Immature natural killer cell (primary cell): ENCODE results near the gene FGFBP2. TPM values are rescaled to one million over a fixed set of nuclear protein-coding genes. Genes with fewer than 3 reads are reported as not detected.
A peak's percentile ranks its signal among the peaks of the same experiment; 100 is the strongest.

ENCODE experiments used
- DNase-seq, 3 donors: peaks; one replicate each; pipeline ENCODE4 v3.0.0; 2022; ENCODE audit warnings: mixed read lengths in 1 of 3
- H3K27ac Mint-ChIP-seq, 6 donors: one replicate each; pipeline ENCODE4 v1.8.0; 2020; ENCODE audit warnings: mixed read lengths in 6 of 6, mild to moderate bottlenecking in 5 of 6, inconsistent platforms in 4 of 6, moderate library complexity in 3 of 6
- H3K27me3 Mint-ChIP-seq, 3 donors: one replicate each; pipeline ENCODE4 v1.8.0; 2020 to 2021; ENCODE audit warnings: low read depth in 3 of 3, mild to moderate bottlenecking in 3 of 3, mixed read lengths in 3 of 3, moderate library complexity in 3 of 3, inconsistent platforms in 1 of 3
- H3K36me3 Mint-ChIP-seq, 3 donors: one replicate each; pipeline ENCODE4 v1.8.0; 2020; ENCODE audit warnings: mixed read lengths in 3 of 3, inconsistent platforms in 2 of 3, mild to moderate bottlenecking in 2 of 3
- H3K4me1 Mint-ChIP-seq, 2 donors: one replicate each; pipeline ENCODE4 v1.8.0; 2020; ENCODE audit warnings: inconsistent platforms in 2 of 2, mild to moderate bottlenecking in 2 of 2, mixed read lengths in 2 of 2, moderate library complexity in 1 of 2
- H3K4me3 Mint-ChIP-seq, 5 donors: one replicate each; pipeline ENCODE4 v1.8.0; 2020; ENCODE audit warnings: mild to moderate bottlenecking in 5 of 5, mixed read lengths in 5 of 5, inconsistent platforms in 3 of 5, moderate library complexity in 3 of 5
- H3K9me3 Mint-ChIP-seq, 6 donors: one replicate each; pipeline ENCODE4 v1.8.0; 2020; ENCODE audit warnings: mild to moderate bottlenecking in 6 of 6, mixed read lengths in 6 of 6, inconsistent platforms in 4 of 6, moderate library complexity in 3 of 6
- polyA plus RNA-seq, 3 donors: library from polyadenylated mRNA; unstranded; fragments of 300-500 nt; fragmentation: Illumina TruSeq; gene quantifications; one replicate each; pipeline ENCODE4 v1.2.3, GENCODE V29; 2021

Gene FGFBP2
- polyA plus RNA-seq, 3 donors from 2014 or later, result 1,171 to 1,886 (median 1,278) TPM

DNA sequence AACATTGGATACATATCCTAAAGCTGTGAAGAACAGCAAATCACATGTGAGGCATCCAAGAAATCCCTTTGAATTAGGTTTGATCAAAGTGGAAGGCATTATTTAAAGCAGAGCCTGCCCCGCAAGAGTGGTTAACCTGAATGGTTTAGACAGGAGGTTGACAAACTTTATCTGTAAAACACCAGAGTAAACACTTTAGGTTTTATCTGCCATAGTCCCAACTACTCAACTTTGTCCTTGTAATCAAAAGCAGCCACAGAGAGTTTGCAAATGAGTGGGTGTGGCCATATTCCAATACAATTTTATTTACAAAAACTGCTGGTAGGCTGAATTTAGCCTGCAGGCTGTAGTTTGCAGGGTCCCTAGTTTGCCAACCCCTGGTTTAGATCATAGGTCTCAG is 25.2 kb upstream of the FGFBP2 start:
- Mint-ChIP-seq H3K4me1 (peaks cover 28 to 40% of the 10 kb centered on the region in 2 donors), H3K36me3 (no peaks in the 10 kb centered on the region), H3K27me3 (peaks cover 2 to 10% (median 8%) of the 10 kb centered on the region in 3 donors), H3K9me3 (no peaks in the 10 kb centered on the region), H3K4me3 (no peak overlapping the region), H3K27ac (no peak overlapping the region)
- DNase-seq, result no peak

DNA sequence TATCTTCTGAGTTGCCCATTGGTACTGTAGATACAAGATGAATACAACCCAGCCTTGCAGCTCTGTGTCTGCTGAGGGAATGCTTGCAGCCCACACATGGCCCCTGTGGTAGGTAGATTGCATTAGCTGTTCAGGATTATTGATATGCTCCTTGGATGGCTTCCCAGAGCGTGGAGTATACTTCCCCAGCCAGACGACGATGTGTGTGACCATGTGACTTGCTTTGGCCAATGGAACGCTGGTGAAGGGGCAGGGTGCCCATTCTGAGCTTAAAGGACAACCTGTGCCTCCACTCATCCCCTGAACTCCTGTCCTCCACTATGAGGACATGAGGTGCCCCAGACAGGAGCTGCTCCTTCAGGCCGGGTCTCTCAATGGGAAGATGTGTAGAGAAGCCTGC is 23.9 kb upstream of the FGFBP2 start:
- no peaks in the 10 kb centered on the region for H3K9me3 Mint-ChIP-seq
- no peak overlapping the region for H3K27ac Mint-ChIP-seq
- no peaks in the 10 kb centered on the region for H3K36me3 Mint-ChIP-seq
- peaks cover 2 to 10% (median 7%) of the 10 kb centered on the region in 3 donors for H3K27me3 Mint-ChIP-seq
- H3K4me1 Mint-ChIP-seq, result peaks cover 27 to 36% of the 10 kb centered on the region in 2 donors
- no peak overlapping the region for H3K4me3 Mint-ChIP-seq
- DNase-seq, result no peak

DNA sequence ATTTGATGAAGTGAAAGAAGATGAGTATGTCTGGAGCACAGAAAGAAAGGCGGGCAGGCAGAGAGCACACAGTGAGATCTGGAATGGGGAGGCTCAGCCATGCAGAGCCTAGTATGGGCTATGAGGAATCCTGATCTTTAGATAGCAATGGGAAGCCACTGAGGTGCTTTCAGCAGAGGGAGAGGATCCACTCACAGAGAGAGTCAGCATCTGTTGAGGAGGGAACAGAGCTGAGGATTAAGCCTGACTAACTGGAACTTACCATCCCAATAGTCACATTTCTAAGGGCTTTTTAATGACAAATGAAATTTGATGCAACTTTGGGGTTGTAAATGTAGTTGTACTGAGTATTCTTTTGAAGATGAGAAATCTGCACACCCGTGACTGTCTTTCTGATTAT is 20.6 kb upstream of the FGFBP2 start:
- Mint-ChIP-seq H3K4me3 (no peak overlapping the region), H3K9me3 (no peaks in the 10 kb centered on the region), H3K4me1 (peaks cover 10 to 11% of the 10 kb centered on the region in 2 donors), H3K36me3 (no peaks in the 10 kb centered on the region), H3K27ac (peak overlapping the region in 2 of 6 donors; percentile 3 to 8), H3K27me3 (peaks cover 0 to 7% (median 4%) of the 10 kb centered on the region in 3 donors)
- no peak for DNase-seq

DNA sequence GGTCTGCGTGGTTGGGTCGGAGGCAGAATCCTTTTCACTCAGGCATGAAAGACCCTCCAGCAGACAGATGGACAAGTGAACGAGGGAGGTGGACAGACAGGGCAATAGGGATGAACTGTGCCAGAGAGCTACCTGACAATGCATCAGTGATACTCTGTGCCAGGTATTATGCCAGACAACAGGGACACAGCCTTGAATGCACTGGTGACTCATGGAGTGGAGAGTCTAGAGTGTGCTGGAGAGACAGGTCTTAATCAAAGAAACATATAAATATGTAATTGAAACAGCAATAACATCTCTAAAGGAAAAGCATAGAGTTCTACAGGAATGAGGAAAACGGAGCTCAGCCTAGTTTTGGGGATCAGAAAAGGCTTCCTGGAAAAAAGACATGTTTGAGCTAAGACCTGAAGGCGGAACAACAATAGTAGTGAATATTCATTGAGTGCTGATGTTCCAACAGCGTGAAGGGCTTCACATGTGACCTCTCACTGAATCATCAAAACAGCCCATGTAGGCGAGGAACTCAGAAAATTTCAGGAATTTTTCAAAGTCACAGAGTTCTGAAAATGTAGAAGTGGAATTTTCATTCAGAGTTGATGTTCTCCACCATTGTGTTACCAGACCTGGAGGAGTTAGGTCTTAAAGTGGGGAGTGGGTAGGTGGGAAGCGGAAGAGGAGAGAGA is 20.0 kb upstream of the FGFBP2 start:
- H3K4me3 Mint-ChIP-seq, result no peak overlapping the region
- H3K36me3 Mint-ChIP-seq, result no peaks in the 10 kb centered on the region
- H3K27ac Mint-ChIP-seq, result no peak overlapping the region
- H3K9me3 Mint-ChIP-seq, result no peaks in the 10 kb centered on the region
- DNase-seq, result no peak
- H3K4me1 Mint-ChIP-seq, result peaks cover 4 to 5% of the 10 kb centered on the region in 2 donors
- H3K27me3 Mint-ChIP-seq, result peaks cover 0 to 5% (median 1%) of the 10 kb centered on the region in 3 donors

DNA sequence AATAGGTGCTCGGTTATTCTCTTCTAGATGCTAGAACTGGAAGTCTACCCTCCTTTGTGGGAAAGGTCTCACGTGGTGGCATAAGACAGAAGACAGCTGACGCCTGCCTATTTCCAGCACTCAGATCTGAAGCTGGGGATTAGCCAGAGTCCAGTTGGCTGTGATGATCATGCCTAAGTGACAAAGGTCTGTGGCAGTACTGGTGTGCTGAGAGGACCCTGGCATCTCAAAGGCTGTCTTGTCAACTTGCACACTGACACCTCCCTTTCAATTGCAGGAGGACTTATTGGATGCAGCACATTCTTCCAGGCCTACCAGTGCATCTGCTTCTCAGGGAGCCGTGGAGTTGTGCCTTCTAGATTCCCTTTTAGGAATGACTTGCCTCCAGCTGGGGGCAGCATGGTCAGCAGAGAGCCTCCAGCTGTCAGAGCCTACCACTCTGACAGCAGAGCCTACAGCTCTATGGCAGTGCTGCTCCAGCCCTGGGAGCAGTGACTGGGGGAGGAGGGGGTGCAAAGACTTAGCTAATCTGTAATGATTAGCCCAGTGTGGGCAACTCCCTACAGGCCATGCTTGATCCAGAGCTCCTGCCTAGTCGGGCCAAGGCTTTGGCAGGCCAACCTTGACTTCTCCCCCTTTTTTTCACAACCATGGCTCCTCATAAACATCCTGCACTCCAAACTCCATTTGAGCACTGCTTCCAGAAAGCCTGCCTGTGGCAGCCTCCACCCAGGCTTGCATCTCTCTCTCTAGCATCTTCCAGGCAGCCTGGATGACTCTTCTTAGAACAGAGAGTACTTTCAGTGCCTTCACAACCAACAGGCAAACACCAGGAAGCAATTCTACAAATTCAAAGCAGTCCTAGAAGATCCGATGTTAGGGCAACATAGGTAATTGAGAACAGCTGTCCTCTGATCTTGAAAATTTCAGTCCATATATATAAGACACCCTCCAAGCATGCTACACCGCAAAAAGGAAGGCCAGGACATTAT is 13.8 kb upstream of the FGFBP2 start:
- DNase-seq, result no peak
- Mint-ChIP-seq H3K27ac (no peak overlapping the region), H3K36me3 (peaks cover 0 to 5% (median 0%) of the 10 kb centered on the region in 3 donors), H3K27me3 (peaks cover 3 to 6% (median 5%) of the 10 kb centered on the region in 3 donors), H3K4me3 (no peak overlapping the region), H3K9me3 (no peaks in the 10 kb centered on the region), H3K4me1 (peaks cover 3 to 9% of the 10 kb centered on the region in 2 donors)

DNA sequence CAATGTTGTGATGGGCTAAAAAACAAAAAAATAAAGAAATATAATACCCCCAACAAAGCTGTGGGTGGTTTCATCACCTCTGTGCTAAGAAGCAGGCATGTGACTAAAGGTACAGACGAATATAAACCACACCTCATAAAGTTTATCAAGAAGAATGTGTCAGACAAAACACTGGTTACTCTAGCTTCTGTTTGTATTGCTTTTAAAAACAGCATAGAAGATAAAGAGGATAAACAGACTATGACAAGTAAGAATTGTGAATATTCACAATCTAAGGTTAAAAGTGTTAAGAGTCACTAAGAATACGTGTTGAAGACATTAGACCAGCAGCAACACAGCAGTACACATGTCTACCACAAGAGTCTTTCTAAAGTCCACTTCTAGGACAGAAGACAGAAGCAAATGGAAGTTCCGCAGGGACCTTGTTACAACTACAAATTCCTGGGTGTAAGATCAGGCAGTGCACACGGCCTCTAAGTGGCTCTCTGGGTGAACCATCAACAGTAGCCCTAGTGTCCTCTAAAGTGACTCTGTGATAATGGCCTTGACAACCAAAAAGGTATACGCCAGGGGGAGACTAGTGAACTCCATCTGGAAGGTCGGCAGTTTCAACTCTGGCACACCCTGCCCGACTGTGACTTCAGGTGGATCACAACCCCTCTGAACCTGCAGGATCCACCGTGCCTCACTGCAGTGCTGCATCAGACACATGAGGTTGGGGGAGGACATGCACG is 8.3 kb upstream of the FGFBP2 start:
- Mint-ChIP-seq H3K4me1 (peaks cover 13 to 21% of the 10 kb centered on the region in 2 donors), H3K4me3 (peak overlapping the region in 4 of 5 donors; percentile 12 to 49 (median 18)), H3K27ac (peak overlapping the region in 5 of 6 donors; percentile 77 to 94 (median 87)), H3K27me3 (peaks cover 0 to 10% (median 3%) of the 10 kb centered on the region in 3 donors), H3K36me3 (peaks cover 0 to 14% (median 3%) of the 10 kb centered on the region in 3 donors), H3K9me3 (no peaks in the 10 kb centered on the region)
- DNase-seq, result peak; percentile 61 to 66 (median 63)

DNA sequence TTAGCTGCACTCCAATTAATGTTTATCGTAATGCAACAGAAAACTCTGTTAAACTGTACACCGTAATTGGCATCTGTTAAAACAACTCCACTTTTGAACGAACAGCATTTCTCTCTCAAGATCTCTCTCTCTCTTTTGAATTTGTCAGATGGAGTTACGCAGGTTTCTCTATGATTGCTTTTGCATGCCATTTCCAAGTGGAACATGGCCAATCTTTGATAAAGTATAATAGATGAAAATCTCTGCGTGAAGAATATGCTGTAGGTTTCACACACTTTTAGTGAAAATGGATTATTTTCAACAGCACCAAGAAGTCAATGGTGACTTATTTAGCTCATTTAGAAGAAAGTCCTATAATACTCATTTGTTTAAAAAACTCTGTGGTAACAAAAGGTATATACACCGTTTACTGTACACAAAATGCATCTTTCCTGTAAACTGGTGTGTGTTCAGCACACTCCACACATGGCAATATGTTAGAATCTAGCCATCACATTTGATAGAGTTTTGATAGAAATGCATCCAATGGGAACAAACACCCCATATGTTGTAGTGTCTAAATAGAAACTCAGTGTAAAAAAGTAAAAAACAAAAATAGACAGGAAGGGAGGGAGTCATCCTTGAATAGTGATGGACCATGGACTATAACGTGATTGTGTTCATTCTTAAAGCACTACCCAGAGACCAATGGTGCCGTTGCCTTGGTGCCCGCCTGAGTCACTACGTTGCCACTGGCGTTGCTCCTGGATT is 5.8 kb upstream of the FGFBP2 start:
- peaks cover 0 to 18% (median 4%) of the 10 kb centered on the region in 3 donors for H3K36me3 Mint-ChIP-seq
- peak overlapping the region in 4 of 6 donors; percentile 28 to 67 (median 43) for H3K27ac Mint-ChIP-seq
- H3K4me1 Mint-ChIP-seq, result peaks cover 29 to 41% of the 10 kb centered on the region in 2 donors
- no peak for DNase-seq
- H3K4me3 Mint-ChIP-seq, result no peak overlapping the region
- peaks cover 0 to 8% (median 4%) of the 10 kb centered on the region in 3 donors for H3K27me3 Mint-ChIP-seq
- H3K9me3 Mint-ChIP-seq, result no peaks in the 10 kb centered on the region

DNA sequence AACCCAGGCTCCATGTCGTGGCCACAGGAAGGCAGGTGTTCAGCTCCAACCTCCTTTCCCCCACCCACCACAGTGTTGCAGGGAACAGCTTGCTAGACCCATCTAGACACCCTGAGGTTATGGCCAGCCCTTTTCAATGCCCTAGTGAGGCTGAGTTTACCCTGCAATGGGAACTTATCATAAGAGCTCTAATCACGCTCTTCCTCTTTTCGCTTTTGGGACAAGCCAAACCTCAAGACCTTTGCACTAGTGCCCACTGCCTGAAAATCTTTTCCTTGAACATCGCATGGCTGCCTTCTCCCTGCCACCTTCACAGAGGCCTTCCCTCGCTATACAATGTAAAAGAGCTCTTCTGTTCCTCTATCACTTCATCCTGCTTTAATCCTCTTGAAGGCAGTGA is 2.4 kb upstream of the FGFBP2 start:
- H3K27ac Mint-ChIP-seq, result peak overlapping the region in 4 of 6 donors; percentile 52 to 97 (median 74)
- peaks cover 14 to 25% (median 18%) of the 10 kb centered on the region in 3 donors for H3K27me3 Mint-ChIP-seq
- peaks cover 8 to 21% (median 12%) of the 10 kb centered on the region in 3 donors for H3K36me3 Mint-ChIP-seq
- no peak overlapping the region for H3K4me3 Mint-ChIP-seq
- H3K4me1 Mint-ChIP-seq, result peaks cover 46 to 54% of the 10 kb centered on the region in 2 donors
- no peaks in the 10 kb centered on the region for H3K9me3 Mint-ChIP-seq
- no peak for DNase-seq

DNA sequence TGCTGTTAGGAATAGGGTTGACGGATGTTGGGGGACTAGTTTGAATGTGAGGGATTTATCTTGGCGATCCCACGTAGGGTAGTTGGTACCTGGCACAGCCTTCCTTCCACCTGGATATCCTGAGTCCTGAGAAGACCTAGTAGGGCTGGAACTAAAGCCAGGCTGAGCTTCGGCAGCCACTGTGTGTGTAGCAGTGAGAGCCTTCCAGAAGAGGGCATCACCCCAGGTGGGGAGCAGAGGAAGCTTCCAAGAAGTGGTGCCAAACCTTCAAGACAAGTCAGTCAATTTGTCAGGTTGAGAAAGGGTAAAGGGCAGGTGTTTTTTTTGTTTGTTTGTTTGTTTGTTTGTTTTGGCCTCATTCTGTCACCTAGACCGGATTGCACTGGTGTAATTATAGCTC is 1.2 kb upstream of the FGFBP2 start:
- Mint-ChIP-seq H3K4me3 (peak overlapping the region; percentile 25 to 94 (median 72)), H3K36me3 (peaks cover 14 to 30% (median 18%) of the 10 kb centered on the region in 3 donors), H3K9me3 (no peaks in the 10 kb centered on the region), H3K4me1 (peaks cover 57 to 65% of the 10 kb centered on the region in 2 donors), H3K27ac (peak overlapping the region; percentile 96 to 98 (median 97)), H3K27me3 (peaks cover 13 to 28% (median 18%) of the 10 kb centered on the region in 3 donors)
- no peak for DNase-seq

DNA sequence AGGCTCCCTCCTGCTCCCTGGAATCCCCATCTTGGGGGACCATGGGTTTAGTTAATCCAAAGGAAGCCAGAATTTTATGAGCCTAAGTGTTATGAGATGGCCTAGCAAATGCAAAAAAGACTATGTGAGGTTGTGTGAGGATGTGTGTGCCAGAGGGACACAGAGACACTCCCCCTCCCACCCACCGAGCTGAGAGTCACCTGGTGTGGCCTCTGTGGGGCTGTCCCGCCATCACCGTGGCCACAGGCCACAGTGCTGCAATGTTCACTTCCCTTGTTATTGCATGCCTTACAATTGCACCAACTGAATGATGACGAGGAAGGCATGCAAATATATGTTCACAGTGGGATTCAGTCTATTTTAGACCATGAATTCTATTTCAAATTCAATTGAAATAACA is 601 bp upstream of the FGFBP2 start:
- H3K4me3 Mint-ChIP-seq, result peak overlapping the region; percentile 90 to 99 (median 94)
- H3K36me3 Mint-ChIP-seq, result peaks cover 18 to 33% (median 21%) of the 10 kb centered on the region in 3 donors
- DNase-seq, result peak; percentile 87 to 88 (median 88)
- no peaks in the 10 kb centered on the region for H3K9me3 Mint-ChIP-seq
- peak overlapping the region; percentile 97 to 99 (median 98) for H3K27ac Mint-ChIP-seq
- peaks cover 10 to 28% (median 18%) of the 10 kb centered on the region in 3 donors for H3K27me3 Mint-ChIP-seq
- peaks cover 63 to 71% of the 10 kb centered on the region in 2 donors for H3K4me1 Mint-ChIP-seq

DNA sequence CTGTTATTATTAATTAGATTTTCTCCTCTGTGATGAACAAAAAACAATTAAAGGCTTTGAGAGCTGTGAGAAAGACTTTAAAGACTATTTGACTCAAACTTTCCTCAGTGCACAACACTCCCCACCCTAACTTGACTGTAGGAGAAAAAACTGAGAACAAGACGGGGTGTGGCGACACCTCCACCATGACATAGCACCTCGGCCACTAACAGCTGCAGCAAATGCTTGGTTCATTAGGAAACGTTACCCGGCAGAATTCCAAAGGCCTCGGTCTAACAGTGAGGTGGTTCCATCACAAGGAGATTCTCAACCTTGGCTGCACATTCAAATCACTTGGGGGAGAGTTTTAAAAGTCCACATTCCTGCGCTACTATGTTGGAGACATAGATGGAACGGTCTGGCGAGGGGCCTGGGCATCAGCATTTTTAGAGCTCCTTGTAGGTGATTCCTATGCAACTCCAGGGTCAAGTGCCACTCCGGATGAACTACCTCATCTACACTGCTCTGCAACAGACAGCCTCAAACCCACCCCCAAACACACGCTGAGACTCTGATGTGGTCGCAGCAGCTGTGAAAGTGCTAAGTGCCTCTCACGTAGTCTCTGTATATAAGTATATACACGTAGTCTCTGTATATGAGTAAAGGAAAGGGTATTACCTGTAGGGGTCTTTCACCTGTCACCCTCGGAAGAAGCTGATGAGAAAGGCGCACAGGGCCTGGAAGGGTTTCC is 1.0 kb downstream of the FGFBP2 start:
- Mint-ChIP-seq H3K4me3 (peak overlapping the region; percentile 90 to 99 (median 94)), H3K4me1 (peaks cover 73 to 81% of the 10 kb centered on the region in 2 donors), H3K27me3 (peaks cover 10 to 28% (median 18%) of the 10 kb centered on the region in 3 donors), H3K36me3 (peaks cover 23 to 33% (median 23%) of the 10 kb centered on the region in 3 donors), H3K27ac (peak overlapping the region; percentile 97 to 99 (median 98)), H3K9me3 (no peaks in the 10 kb centered on the region)
- peak; percentile 85 to 86 (median 86) for DNase-seq

DNA sequence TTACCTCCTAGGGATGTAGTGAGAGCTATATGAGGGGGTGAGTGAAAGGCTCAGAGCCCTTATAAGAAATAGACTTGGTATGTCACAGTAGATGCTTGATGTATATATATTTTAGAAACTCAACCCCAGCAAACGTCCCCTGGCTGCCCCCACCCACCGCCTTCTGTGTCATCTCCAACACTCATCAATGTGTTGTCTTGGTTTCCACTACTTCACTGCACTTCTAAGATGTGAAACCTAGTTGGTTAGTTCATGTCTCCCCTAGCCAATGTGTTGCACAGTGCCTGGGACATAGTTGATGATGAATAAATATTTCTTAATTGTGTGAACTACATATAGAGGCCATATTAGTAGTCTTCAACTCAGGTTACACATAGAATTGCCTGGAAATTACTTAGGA is 4.4 kb downstream of the FGFBP2 start:
- peak; percentile 34 to 45 (median 35) for DNase-seq
- peaks cover 67 to 75% of the 10 kb centered on the region in 2 donors for H3K4me1 Mint-ChIP-seq
- peak overlapping the region; percentile 92 to 99 (median 97) for H3K27ac Mint-ChIP-seq
- H3K36me3 Mint-ChIP-seq, result peaks cover 27 to 31% (median 27%) of the 10 kb centered on the region in 3 donors
- H3K4me3 Mint-ChIP-seq, result peak overlapping the region; percentile 49 to 99 (median 90)
- H3K9me3 Mint-ChIP-seq, result no peaks in the 10 kb centered on the region
- H3K27me3 Mint-ChIP-seq, result peaks cover 10 to 25% (median 17%) of the 10 kb centered on the region in 3 donors
